NCI-H345 treated with DMSO at 0.1 percent for 48 hours (cell line): ENCODE data around the gene SUSD1.

Experiments used
- DNase-seq: peaks from one replicate; lab custom pipeline; 2025; ENCODE audit not compliant: unreplicated experiment; lab: John Stamatoyannopoulos, UW

Gene SUSD1

DNA sequence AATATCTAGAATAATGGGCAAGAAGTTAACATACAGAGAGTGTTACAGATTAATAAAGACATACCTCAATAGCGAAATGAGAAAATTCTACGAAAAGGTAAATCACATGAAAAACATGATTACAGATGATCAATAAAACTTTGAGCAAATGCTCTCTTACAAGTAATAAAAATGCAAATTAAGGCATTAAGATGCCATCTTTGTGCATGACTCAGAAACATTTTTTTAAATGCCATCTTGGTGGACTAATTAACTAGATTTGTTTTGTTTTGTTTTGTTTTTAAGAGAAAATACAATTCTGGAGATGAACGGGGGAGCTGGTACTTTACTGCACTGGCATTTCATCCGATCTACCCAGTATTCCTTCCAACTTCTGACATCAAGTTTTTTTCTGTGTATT, 130.2 kb downstream of the SUSD1 start:
- DNase-seq = no peak

GRCh38 chr9:112044186-112044585, 130.9 kb downstream of the SUSD1 start:
- no peak for DNase-seq

GRCh38 chr9:112043423-112043822, 131.7 kb downstream of the SUSD1 start:
- DNase-seq = no peak

DNA sequence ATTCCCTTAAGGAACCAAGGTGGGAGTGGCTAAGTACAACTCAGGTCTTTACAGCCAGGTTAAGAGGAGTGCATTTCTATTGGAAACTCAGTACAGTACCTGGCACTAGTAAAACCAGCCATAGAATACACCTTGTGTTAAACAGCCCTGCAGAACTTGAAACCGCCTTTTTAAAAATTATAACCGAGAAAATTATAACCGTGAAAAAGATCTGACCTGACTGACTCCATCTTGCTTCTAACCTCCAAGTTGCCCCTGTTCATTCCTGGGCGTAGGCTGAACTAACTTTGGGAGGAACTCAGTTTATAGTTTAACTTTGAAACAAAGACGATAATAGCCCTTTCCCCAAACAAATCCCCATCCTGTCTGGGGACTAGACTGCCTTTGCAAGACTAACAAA, 132.3 kb downstream of the SUSD1 start:
- no peak for DNase-seq

GRCh38 chr9:112042244-112042638, 132.9 kb downstream of the SUSD1 start:
- no peak for DNase-seq

DNA sequence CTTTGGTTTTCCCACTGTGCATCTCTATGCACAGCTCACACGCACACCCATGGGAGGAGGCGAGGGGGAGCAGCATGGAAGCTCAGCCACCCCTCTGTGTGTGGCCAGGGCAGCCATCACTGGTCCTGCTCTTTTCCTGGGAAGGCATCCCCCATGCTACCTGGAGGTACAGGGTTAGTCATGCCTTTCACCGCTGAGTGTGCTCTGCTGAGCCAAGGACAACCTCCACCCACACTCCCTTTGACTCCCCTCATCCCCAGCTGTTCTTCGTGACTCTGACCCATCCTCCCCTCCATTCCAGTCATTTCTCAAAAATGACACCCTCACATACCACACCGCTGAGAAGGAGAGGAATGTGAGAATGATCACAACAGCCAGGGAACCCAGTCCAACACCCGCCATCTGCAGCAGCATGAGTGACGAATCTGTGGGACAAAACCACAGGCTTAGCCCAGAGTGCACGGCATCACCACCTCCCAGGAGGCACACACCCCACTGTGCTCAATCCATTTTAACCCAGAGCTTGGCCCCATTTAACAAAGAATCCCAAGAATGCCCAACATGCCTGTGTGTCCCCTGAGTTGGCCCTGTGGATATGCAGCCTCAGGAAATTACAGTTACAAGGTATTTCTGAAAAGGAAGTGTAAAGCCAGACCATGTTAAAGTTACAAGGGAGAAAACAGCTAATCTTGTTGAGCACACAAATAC, 133.4 kb downstream of the SUSD1 start:
- no peak for DNase-seq

- no peak for DNase-seq
These were observed 133.9 kb downstream of the SUSD1 start for GRCh38 chr9:112041199-112041535.

DNA sequence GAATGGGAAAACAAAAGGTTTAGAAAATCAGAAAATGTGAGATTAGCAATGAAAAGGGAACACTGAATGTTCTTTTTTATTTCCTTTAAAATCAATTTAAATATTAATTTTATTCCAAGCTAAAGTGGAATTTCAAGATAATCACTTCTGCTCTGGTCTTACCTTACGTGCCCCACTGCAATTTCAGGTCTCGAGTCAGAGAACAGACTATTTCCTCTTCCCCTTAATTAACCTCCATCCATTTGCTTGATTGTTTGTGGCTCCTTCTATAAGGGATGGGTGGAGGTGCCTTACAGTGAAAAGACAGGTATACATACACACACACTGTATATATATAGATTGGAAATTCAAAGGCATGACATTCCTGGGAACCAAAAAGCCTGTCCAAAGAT, 137.1 kb downstream of the SUSD1 start:
- no peak for DNase-seq

DNA sequence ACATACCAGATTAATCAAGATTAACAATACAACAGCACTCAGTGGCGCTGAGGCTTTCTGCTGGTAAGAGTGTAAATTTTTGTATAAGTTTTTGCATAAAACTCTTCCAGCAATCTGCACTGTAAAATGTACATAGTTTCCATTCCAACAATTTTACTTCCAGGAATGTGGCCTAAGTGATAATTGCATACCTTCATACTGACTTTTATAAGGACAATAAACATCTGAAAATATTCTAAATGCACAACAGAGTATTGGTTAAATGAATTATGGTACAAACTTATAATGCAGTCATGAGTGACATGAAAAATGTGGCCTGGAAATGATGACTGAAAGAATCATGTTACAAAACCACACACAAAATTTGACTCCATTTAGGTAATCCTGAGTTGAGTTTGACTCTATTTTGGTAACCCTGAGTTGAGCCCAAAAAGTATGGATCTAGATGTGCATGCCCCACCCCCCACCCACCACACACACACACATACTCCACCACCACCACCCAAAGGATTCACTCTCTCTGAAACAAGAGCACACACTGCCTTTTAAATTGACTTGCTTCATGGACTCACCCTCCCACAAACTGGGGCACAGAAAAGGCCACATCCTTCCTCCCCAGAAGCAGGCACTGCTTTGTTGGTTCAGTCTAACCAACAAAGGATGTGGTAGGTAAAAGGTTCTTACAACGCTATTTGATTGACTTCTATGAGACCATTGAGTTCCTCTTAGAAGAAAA, 137.6 kb downstream of the SUSD1 start:
- no peak for DNase-seq

DNA sequence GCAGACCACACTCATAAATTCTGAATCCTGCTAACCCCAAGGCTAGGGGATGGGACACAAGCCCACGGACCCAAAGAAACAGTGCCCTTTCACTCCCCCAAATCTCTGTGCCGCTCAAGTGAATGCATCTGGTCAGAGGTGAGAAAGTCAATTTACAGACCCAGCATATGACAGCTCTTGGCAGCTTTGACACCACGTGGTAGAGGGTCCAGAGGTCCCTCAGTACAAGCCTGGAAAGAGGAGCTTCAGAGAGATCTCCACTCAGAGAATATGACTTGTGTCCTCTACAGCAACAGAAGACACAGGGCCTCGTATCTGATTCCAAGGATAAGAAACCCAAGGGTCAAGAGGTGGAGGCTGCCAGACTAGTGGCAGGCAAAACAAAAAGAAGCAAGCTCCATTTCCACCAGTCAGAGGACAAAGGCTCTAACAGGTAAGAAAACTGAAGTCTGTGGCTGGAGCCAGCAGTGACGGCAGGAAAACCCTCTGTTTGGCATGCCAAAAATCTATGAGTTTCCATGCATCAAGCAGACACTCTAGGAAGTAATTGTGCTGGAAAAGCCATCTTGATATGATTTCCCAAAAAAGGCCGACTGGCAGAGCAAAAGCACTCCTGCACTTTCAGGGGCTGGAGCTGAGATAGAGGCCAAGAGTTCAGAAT, 139.8 kb downstream of the SUSD1 start:
- no peak for DNase-seq

- no peak for DNase-seq
These were observed 140.9 kb downstream of the SUSD1 start for GRCh38 chr9:112034216-112034611.

- DNase-seq = no peak
These were observed 141.6 kb downstream of the SUSD1 start for GRCh38 chr9:112033237-112034215.

DNA sequence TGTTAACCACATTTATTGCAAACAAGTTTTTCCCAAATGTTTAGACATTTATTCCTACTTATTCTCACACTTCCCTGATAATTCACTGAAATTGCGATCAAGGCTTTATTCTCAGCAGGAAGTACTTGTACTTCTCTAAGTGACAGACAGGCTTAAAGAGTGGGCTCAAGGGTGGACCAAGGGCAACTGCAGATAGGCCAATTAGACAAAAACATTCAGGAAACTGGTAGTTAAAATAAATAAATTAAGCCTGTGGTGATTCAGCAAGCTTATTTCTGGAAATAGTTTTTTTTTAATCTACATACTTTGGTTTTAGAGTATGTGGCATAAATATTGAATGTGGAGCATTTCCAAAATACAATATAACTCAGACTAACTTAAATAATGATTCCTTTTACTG, 142.4 kb downstream of the SUSD1 start:
- DNase-seq = no peak

GRCh38 chr9:112032009-112032408, 143.1 kb downstream of the SUSD1 start:
- no peak for DNase-seq

- DNase-seq = no peak
These were observed 143.7 kb downstream of the SUSD1 start for GRCh38 chr9:112031400-112031799.

GRCh38 chr9:112029921-112030444, 145.1 kb downstream of the SUSD1 start:
- no peak for DNase-seq

- DNase-seq = no peak
These were observed 146.6 kb downstream of the SUSD1 start for GRCh38 chr9:112028242-112029221.

- no peak for DNase-seq
These were observed 149.2 kb downstream of the SUSD1 start for GRCh38 chr9:112025850-112026249.

GRCh38 chr9:112021742-112022141, 153.4 kb downstream of the SUSD1 start:
- no peak for DNase-seq
